DND-41 (cell line): Measurements from ENCODE around the gene ATG14.
"Not testable (repeated sequence)": the region's sequence is repeated elsewhere in the genome, so short reads cannot be mapped to it uniquely, and the experiment has no call there.

Experiments used
- ATAC-seq: fragments of 200-7000 bp; cut with Tn5 transposase; 3 replicates; pipeline ENCODE4 v1.9.1; 2021; ENCODE audit warnings: low read depth; ENCODE audit not compliant: insufficient read depth
- DNase-seq: peaks from one replicate; pipeline ENCODE4 v3.0.0-alpha.2; 2020
- H2AFZ ChIP-seq: 2 replicates; pipeline ENCODE4 v1.6.0; 2012; ENCODE audit warnings: low read depth, low read length
- H3K27ac ChIP-seq: 2 replicates; pipeline ENCODE4 v1.5.1; 2012; ENCODE audit warnings: low read length, inconsistent platforms
- H3K27me3 ChIP-seq: fragments of 200-600 bp; sonication (generic); 2 replicates; pipeline ENCODE4 v1.6.0; 2012; ENCODE audit warnings: low read length, mild to moderate bottlenecking, inconsistent platforms; ENCODE audit not compliant: insufficient read depth, poor library complexity
- H3K36me3 ChIP-seq: 2 replicates; pipeline ENCODE4 v1.5.1; 2012; ENCODE audit warnings: low read length, inconsistent platforms; ENCODE audit not compliant: insufficient read depth
- H3K4me1 ChIP-seq: 2 replicates; pipeline ENCODE4 v1.5.1; 2012; ENCODE audit warnings: mild to moderate bottlenecking, low read length; ENCODE audit not compliant: insufficient read depth
- H3K4me2 ChIP-seq: 2 replicates; pipeline ENCODE4 v1.6.0; 2012; ENCODE audit warnings: mild to moderate bottlenecking, moderate library complexity, low read length, inconsistent platforms; ENCODE audit not compliant: insufficient read depth
- H3K4me3 ChIP-seq, 2 experiments: fragments of 200-600 bp in 1 of 2; shearing (Covaris generic) in 1 of 2; 2 replicates each; pipeline ENCODE4 v1.5.1; 2012 to 2016; ENCODE audit warnings: inconsistent platforms in 2 of 2, low read length in 2 of 2, mild to moderate bottlenecking in 2 of 2, low read depth in 1 of 2, moderate library complexity in 1 of 2
- H3K79me2 ChIP-seq: 2 replicates; pipeline ENCODE4 v1.6.0; 2012; ENCODE audit warnings: low read length, inconsistent platforms; ENCODE audit not compliant: insufficient read depth
- H3K9ac ChIP-seq: 2 replicates; pipeline ENCODE4 v1.6.0; 2012; ENCODE audit warnings: low read depth, mild to moderate bottlenecking, inconsistent platforms, low read length, moderate library complexity
- H3K9me3 ChIP-seq: 2 replicates; pipeline ENCODE4 v1.5.1; 2012; ENCODE audit warnings: low read length, moderate library complexity, mild to moderate bottlenecking, inconsistent platforms; ENCODE audit not compliant: insufficient read depth, severe bottlenecking
- H4K20me1 ChIP-seq: 2 replicates; pipeline ENCODE4 v1.6.0; 2012; ENCODE audit warnings: low read length; ENCODE audit not compliant: insufficient read depth
- EZH2 ChIP-seq: IDR thresholded peaks from 3 replicates; pipeline ENCODE4 v1.6.1; 2012; ENCODE audit warnings: borderline replicate concordance, low read depth, mild to moderate bottlenecking, moderate library complexity, low read length, inconsistent platforms; ENCODE audit not compliant: severe bottlenecking
- TF ChIP-seq, protein P1 (sequence below): IDR thresholded peaks from 2 replicates; pipeline ENCODE4 v1.5.1; 2012; ENCODE audit warnings: borderline replicate concordance, low read length, moderate library complexity, mild to moderate bottlenecking; ENCODE audit not compliant: poor library complexity, severe bottlenecking; ENCODE audit errors: extremely low read depth

Gene ATG14

DNA sequence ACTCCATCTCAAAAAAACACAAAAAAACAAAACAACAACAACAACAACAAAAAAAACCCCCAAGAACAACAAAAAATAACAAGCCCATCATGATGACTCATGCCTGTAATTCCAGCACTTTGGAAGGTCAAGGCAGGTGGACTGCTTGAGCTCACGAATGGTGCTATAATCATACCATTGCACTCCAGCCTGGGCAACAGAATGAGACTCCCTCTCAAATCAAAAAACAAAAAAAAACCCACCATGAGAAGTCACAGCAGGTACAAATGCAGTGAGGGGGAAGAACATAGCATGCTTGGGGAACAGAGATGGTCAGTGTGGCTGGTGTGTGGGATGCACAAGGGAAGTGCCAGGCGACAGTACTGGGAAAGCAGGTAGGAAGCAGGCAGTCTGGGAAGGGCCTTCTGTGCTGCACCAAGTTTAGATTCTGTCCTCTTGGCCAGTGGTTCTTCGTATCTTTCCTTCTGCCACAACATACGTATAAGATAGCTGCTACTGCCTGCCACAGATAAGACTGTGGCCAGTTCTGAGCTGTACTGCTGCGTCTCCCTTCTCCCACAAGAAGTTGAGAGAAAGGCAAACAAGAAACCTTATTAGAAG lies 28.0 kb downstream of the ATG14 start:
- no peak overlapping the region for H3K27ac ChIP-seq
- H3K4me2 ChIP-seq, result no peak overlapping the region
- peaks cover 57% of the 10 kb centered on the region for H3K36me3 ChIP-seq

DNA sequence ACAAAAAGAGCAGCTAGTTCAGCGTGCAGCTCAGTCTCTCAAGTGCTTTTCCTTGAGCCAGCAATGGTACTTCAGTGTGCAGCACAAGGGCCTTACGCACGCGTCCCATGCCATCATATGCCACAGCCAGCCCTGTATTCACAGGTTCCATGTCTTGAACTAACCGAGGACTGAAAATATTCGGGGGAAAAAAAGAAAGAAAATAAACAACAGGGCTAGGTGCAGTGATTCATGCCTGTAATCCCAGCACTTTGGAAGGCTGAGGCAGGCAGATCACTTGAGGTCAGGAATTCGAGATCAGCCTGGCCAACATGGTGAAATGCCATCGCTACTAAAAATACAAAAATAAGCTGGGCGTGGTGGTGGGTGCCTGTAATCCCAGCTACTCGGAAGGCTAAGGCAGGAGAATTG lies 28.6 kb downstream of the ATG14 start:
- not testable (repeated sequence) for ATAC-seq, H3K27ac ChIP-seq, H3K9me3 ChIP-seq, H3K9ac ChIP-seq, H3K27me3 ChIP-seq, H3K79me2 ChIP-seq, H3K4me3 ChIP-seq, H3K4me1 ChIP-seq, H3K4me2 ChIP-seq, DNase-seq, H4K20me1 ChIP-seq, H2AFZ ChIP-seq
- H3K36me3 ChIP-seq, result peaks cover 59% of the 10 kb centered on the region

More for the DNA sequence above, 28.0 kb downstream of the ATG14 start:
- ATAC-seq (no peak), DNase-seq (no peak)
- TF ChIP-seq, protein P1, sequence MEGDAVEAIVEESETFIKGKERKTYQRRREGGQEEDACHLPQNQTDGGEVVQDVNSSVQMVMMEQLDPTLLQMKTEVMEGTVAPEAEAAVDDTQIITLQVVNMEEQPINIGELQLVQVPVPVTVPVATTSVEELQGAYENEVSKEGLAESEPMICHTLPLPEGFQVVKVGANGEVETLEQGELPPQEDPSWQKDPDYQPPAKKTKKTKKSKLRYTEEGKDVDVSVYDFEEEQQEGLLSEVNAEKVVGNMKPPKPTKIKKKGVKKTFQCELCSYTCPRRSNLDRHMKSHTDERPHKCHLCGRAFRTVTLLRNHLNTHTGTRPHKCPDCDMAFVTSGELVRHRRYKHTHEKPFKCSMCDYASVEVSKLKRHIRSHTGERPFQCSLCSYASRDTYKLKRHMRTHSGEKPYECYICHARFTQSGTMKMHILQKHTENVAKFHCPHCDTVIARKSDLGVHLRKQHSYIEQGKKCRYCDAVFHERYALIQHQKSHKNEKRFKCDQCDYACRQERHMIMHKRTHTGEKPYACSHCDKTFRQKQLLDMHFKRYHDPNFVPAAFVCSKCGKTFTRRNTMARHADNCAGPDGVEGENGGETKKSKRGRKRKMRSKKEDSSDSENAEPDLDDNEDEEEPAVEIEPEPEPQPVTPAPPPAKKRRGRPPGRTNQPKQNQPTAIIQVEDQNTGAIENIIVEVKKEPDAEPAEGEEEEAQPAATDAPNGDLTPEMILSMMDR, result no peak
- no peak for TF ChIP-seq EZH2
- no peaks in the 10 kb centered on the region for H3K27me3 ChIP-seq
- no peaks in the 10 kb centered on the region for H3K4me1 ChIP-seq
- H3K9ac ChIP-seq, result no peak overlapping the region
- no peaks in the 10 kb centered on the region for H3K9me3 ChIP-seq
- peaks cover 4% of the 10 kb centered on the region; the same call in 1 of the 2 replicates for H4K20me1 ChIP-seq
- no peak overlapping the region for H3K4me3 ChIP-seq
- H3K79me2 ChIP-seq, result no peaks in the 10 kb centered on the region
- no peak overlapping the region for H2AFZ ChIP-seq

DNA sequence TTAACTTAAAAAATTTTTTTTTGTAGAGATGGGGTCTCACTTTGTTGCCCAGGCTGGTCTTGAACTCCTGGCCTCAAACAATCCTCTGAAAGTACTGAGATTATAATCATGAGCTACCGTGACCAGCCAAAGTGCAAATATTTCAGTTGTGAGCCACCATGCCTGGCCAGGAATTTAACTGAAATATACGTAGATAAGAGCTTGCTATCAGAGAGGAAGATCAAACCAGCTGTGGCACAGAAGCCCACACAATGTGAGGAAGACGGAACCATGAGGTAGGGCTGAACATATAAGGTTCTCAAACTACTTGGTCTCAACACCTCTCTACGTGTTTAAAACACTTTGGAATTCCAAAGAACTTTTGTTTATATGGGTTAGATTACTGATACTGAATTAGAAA lies 29.1 kb downstream of the ATG14 start:
- H4K20me1 ChIP-seq, result peaks cover 4% of the 10 kb centered on the region; the same call in 1 of the 2 replicates
- no peak for DNase-seq
- peaks cover 54% of the 10 kb centered on the region for H3K36me3 ChIP-seq
- no peaks in the 10 kb centered on the region for H3K79me2 ChIP-seq
- no peak overlapping the region for H3K4me2 ChIP-seq
- no peak overlapping the region for H3K27ac ChIP-seq
- H3K9me3 ChIP-seq, result no peaks in the 10 kb centered on the region
- ATAC-seq, result no peak
- no peaks in the 10 kb centered on the region for H3K4me1 ChIP-seq
- no peak overlapping the region for H2AFZ ChIP-seq
- H3K27me3 ChIP-seq, result no peaks in the 10 kb centered on the region
- H3K4me3 ChIP-seq, result no peak overlapping the region
- TF ChIP-seq, protein P1, result no peak
- H3K9ac ChIP-seq, result no peak overlapping the region

DNA sequence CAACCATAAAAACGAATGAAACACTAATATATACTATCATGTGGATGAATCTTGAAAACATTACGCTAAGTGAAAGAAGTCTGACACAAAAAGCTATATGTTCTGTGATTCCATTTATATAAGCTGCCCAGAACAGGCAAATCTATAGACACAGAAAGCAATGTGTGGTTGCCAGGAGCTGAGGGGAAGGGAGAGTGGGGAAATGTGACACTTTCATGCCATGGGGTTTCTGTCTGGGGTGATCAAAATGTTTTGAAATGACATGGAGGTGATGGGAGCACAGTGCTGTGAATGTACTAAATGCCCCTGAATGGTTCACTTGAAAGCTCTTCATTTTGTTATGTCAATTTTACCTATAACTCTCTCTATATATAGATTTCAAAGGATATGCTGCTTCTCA lies 30.1 kb downstream of the ATG14 start:
- no peak for DNase-seq
- Histone ChIP-seq H4K20me1 (no peaks in the 10 kb centered on the region), H3K4me2 (no peak overlapping the region), H3K27ac (no peak overlapping the region), H3K9me3 (no peaks in the 10 kb centered on the region), H3K4me1 (no peaks in the 10 kb centered on the region), H3K36me3 (peaks cover 60% of the 10 kb centered on the region), H3K4me3 (no peak overlapping the region), H3K79me2 (no peaks in the 10 kb centered on the region), H3K9ac (no peak overlapping the region), H2AFZ (no peak overlapping the region), H3K27me3 (no peaks in the 10 kb centered on the region)
- no peak for ATAC-seq
- TF ChIP-seq EZH2, result no peak
- TF ChIP-seq, protein P1, result no peak
